T-helper 1 cell treated with Interleukin-12 subunit alpha and Interleukin-12 subunit beta and Interleukin-4 antibody, amounts not matched to agents 30 ng/mL and 1 ng/mL, for 36 hours (primary cell): ENCODE measurements around the gene ZNF275. TPM values are rescaled to one million over a fixed set of nuclear protein-coding genes. Genes with fewer than 3 reads are reported as not detected.

Source experiments
- total RNA-seq: library from RNA; stranded (reverse); gene quantifications from 2 replicates; pipeline ENCODE4 v1.2.3, GENCODE V29; 2022

Gene ZNF275
- total RNA-seq, 1 donor from 2014 or later = 24.3 TPM

Other genes with a start within 250 kb of the ZNF275 start
- not detected in 2 replicates for gene MAGEA1, start 154.9 kb upstream of the ZNF275 start, total RNA-seq
- not detected in 2 replicates for gene PNMA6F, start 12.4 kb upstream of the ZNF275 start, total RNA-seq
- not detected in 2 replicates for gene PNMA6E, start 67.2 kb downstream of the ZNF275 start, total RNA-seq
- gene ZFP92, start 77.3 kb downstream of the ZNF275 start, total RNA-seq = 2.5 TPM in 2 replicates
- gene TREX2, start 111.9 kb downstream of the ZNF275 start, total RNA-seq = 2.3 and 2.4 TPM in 2 replicates
- gene HAUS7, start 136.4 kb downstream of the ZNF275 start, total RNA-seq = 41.9 and 42.1 TPM in 2 replicates
- not detected in 2 replicates for gene BGN, start 160.8 kb downstream of the ZNF275 start, total RNA-seq
- 0.07 and 0.12 TPM in 2 replicates for gene ATP2B3, start 183.5 kb downstream of the ZNF275 start, total RNA-seq